Endothelial cell of umbilical vein (primary cell): ENCODE results near the gene PLA2G15. TPM values are rescaled to one million over a fixed set of nuclear protein-coding genes. Genes with fewer than 3 reads are reported as not detected.
A peak's percentile ranks its signal among the peaks of the same experiment; 100 is the strongest.

Experiments used
- Bru-seq: library from RNA; stranded (reverse); fragments of 400-500 nt; gene quantifications from one replicate; lab custom pipeline; 2021; lab: Mats Ljungman, UMichigan
- BruChase-seq, 2 experiments: library from RNA; stranded (reverse); fragments of 400-500 nt; gene quantifications; one replicate each; lab custom pipeline; 2021; lab: Mats Ljungman, UMichigan
- BruUV-seq: library from RNA; stranded (reverse); fragments of 400-500 nt; replicated peaks from 2 replicates; lab custom pipeline; 2021; lab: Mats Ljungman, UMichigan
- CTCF ChIA-PET: fragments of 300-600, 350-600 bp; sonication (Branson Sonifier 250); formaldehyde crosslinking; loops from one replicate; lab custom pipeline; 2021; ENCODE audit warnings: antibody characterized with exemption, inconsistent platforms; lab: Charles Lee
- POLR2A ChIA-PET: fragments of 300-600, 350-600 bp; sonication (Branson Sonifier 250); formaldehyde crosslinking; loops from one replicate; lab custom pipeline; 2021; ENCODE audit warnings: antibody characterized with exemption, inconsistent platforms; lab: Charles Lee
- DNase-seq: peaks from one replicate; pipeline ENCODE4 v3.0.0-alpha.2; 2011; ENCODE audit warnings: low read depth, low spot score
- FAIRE-seq: peaks from 2 replicates; lab custom pipeline; 2011; peaks lifted over from hg19 to GRCh38; lab: Jason Lieb, UNC
- H2AFZ ChIP-seq: 2 replicates; pipeline ENCODE4 v1.6.0; 2012; ENCODE audit warnings: low read depth, low read length, control low read depth, inconsistent platforms
- H3K27ac ChIP-seq: 2 replicates; pipeline ENCODE4 v1.5.1; 2011; ENCODE audit warnings: low read depth, mild to moderate bottlenecking, control low read depth, low read length, moderate library complexity; ENCODE audit not compliant: insufficient read depth
- H3K27me3 ChIP-seq, 2 experiments: 2 replicates each; pipeline versions ENCODE4 v1.6.0 to v1.6.1; 2011; ENCODE audit warnings: low read length in 2 of 2, mixed read lengths in 1 of 2; ENCODE audit not compliant: control insufficient read depth in 2 of 2, insufficient read depth in 2 of 2
- H3K36me3 ChIP-seq, 2 experiments: 2 replicates in 1 of 2; 3 replicates in 1 of 2; pipeline ENCODE4 v1.5.1; 2011; ENCODE audit warnings: low read length in 2 of 2, mild to moderate bottlenecking in 1 of 2, moderate library complexity in 1 of 2; ENCODE audit not compliant: control insufficient read depth in 2 of 2, insufficient read depth in 2 of 2; ENCODE audit errors: extremely low read depth in 1 of 2
- H3K4me1 ChIP-seq: 3 replicates; pipeline ENCODE4 v1.5.1; 2011; ENCODE audit warnings: mild to moderate bottlenecking, low read length; ENCODE audit not compliant: control insufficient read depth, insufficient read depth; ENCODE audit errors: extremely low read depth
- H3K4me2 ChIP-seq: 2 replicates; pipeline ENCODE4 v1.6.1; 2011; ENCODE audit warnings: low read length, control low read depth, mixed read lengths; ENCODE audit not compliant: insufficient read depth
- H3K4me3 ChIP-seq, 3 experiments: fragments of 200-600 bp in 1 of 3; sonication (generic), shearing (Covaris generic) in 1 of 3; replicated peaks in 1 of 3; 2 replicates each; pipeline ENCODE4 v1.5.1; 2011 to 2016; ENCODE audit warnings: control low read depth in 3 of 3, low read length in 3 of 3, mild to moderate bottlenecking in 2 of 3, inconsistent platforms in 1 of 3, low read depth in 1 of 3, moderate library complexity in 1 of 3; ENCODE audit not compliant: insufficient read depth in 1 of 3
- H3K79me2 ChIP-seq: 2 replicates; pipeline ENCODE4 v1.6.0; 2012; ENCODE audit warnings: low read length, inconsistent platforms; ENCODE audit not compliant: control insufficient read depth, insufficient read depth
- H3K9ac ChIP-seq: replicated peaks from 2 replicates; pipeline ENCODE3; 2011; ENCODE audit warnings: low read length, control low read depth; ENCODE audit not compliant: insufficient read depth; ENCODE audit errors: extremely low read depth
- H3K9me1 ChIP-seq: replicated peaks from 3 replicates; pipeline ENCODE4 v1.6.0; 2011; ENCODE audit warnings: mild to moderate bottlenecking, low read length; ENCODE audit not compliant: control insufficient read depth, insufficient read depth; ENCODE audit errors: extremely low read depth
- H3K9me3 ChIP-seq: replicated peaks from 2 replicates; pipeline ENCODE4 v1.5.1; 2012; ENCODE audit warnings: low read length, inconsistent platforms; ENCODE audit not compliant: control insufficient read depth, insufficient read depth
- H4K20me1 ChIP-seq: replicated peaks from 2 replicates; pipeline ENCODE3; 2011; ENCODE audit warnings: mild to moderate bottlenecking, low read length; ENCODE audit not compliant: control insufficient read depth, insufficient read depth; ENCODE audit errors: extremely low read depth
- GATA2 ChIP-seq: IDR thresholded peaks from 2 replicates; pipeline ENCODE4 v1.7.0; 2011; ENCODE audit warnings: low read depth, mild to moderate bottlenecking, moderate library complexity, mixed read lengths, low read length; ENCODE audit not compliant: insufficient read length, insufficient read depth
- MYC ChIP-seq: IDR thresholded peaks from one replicate; pipeline ENCODE4 v1.6.1; 2011; ENCODE audit warnings: mild to moderate bottlenecking, low read depth, low read length
- POLR2A ChIP-seq: IDR thresholded peaks from 2 replicates; pipeline ENCODE4 v1.6.1; 2012; ENCODE audit warnings: low read depth, mild to moderate bottlenecking, control low read depth, low read length
- POLR2AphosphoS5 ChIP-seq: IDR thresholded peaks from 2 replicates; pipeline ENCODE4 v1.6.1; 2012; ENCODE audit warnings: low read depth, mild to moderate bottlenecking, control low read depth, low read length, moderate library complexity; ENCODE audit not compliant: insufficient read depth
- dilution Hi-C: fragments of 300-500 bp; cut with MboI; formaldehyde crosslinking; loops from one replicate; pipeline ENCODE4 v1.15.0; 2019; ENCODE audit warnings: low sequenced_read_pairs; ENCODE audit not compliant: extremely low pct_ligation_motif_present
- intact Hi-C: fragments of 100-400 bp; cut with micrococcal nuclease; formaldehyde crosslinking; loops from one replicate; pipeline ENCODE4 v1.10.0; 2022
- long read RNA-seq: library from polyadenylated mRNA; stranded (forward); transcript quantifications from one replicate; pipeline ENCODE4 v2.0.0, GENCODE V29; 2021
- polyA minus RNA-seq, 3 experiments: library from RNA; depleted of rRNA, polyadenylated mRNA; stranded (reverse); fragments of >200 nt; gene quantifications; 1 replicate in 1 of 3; 2 replicates in 2 of 3; pipeline ENCODE4 v1.2.3, GENCODE V29; 2011
- polyA plus RNA-seq, 4 experiments: library from polyadenylated mRNA; depleted of rRNA in 3 of 4; stranded (reverse) in 3 of 4; unstranded in 1 of 4; fragments of >200 nt; gene quantifications; 2 replicates each; pipeline versions ENCODE4 v1.2.1 to v1.2.3, GENCODE V29; 2011 to 2012; ENCODE audit warnings: missing spikeins in 1 of 4
- total RNA-seq: library from RNA; stranded (reverse); gene quantifications from 2 replicates; pipeline ENCODE4 v1.2.3, GENCODE V29; 2021

PLA2G15 gene, protein sequence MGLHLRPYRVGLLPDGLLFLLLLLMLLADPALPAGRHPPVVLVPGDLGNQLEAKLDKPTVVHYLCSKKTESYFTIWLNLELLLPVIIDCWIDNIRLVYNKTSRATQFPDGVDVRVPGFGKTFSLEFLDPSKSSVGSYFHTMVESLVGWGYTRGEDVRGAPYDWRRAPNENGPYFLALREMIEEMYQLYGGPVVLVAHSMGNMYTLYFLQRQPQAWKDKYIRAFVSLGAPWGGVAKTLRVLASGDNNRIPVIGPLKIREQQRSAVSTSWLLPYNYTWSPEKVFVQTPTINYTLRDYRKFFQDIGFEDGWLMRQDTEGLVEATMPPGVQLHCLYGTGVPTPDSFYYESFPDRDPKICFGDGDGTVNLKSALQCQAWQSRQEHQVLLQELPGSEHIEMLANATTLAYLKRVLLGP
- total RNA-seq, result 24.0 and 24.3 TPM in 2 replicates
- polyA plus RNA-seq, result 41.8 and 45.4 TPM in 2 replicates
- polyA plus RNA-seq (2011; cell fraction: cytosol; rRNA removed), result 21.1 and 23.7 TPM in 2 replicates
- polyA plus RNA-seq (2011; cell fraction: nucleus; rRNA removed), result 20.0 and 20.8 TPM in 2 replicates
- 25.3 and 38.2 TPM in 2 replicates for polyA plus RNA-seq (2012)
- polyA minus RNA-seq, result 28.4 and 36.6 TPM in 2 replicates
- polyA minus RNA-seq (2011; cell fraction: cytosol; rRNA and poly(A)+ RNA removed), result 6.1 TPM
- polyA minus RNA-seq (2011; cell fraction: nucleus; rRNA and poly(A)+ RNA removed), result 8.0 and 8.3 TPM in 2 replicates
- Bru-seq, nascent RNA, result percentile 50 among the genes with signal in this experiment
- percentile 66 among the genes with signal in this experiment for BruChase-seq, experiment 1, labeled RNA remaining after a 6-hour chase
- BruChase-seq, experiment 2, labeled RNA remaining after a 2-hour chase, result percentile 61 among the genes with signal in this experiment
- long read RNA-seq, transcript PLA2G15-209 (6 exons, 1,203 nt), result minor isoform, 6 of 71 reads
- long read RNA-seq, transcript PLA2G15-201 (6 exons, 2,727 nt), result major isoform, 51 of 71 reads
- long read RNA-seq, partial matches to known transcripts, result 0 of 71 reads
- long read RNA-seq, other reads (novel, unspliced or antisense), result 12 of 71 reads

- no peaks in the 10 kb centered on the region for H3K9me1 ChIP-seq
- peak within 1 kb of the TSS; percentile 97 for H2AFZ ChIP-seq
- peak; percentile 71 for FAIRE-seq
- H3K4me1 ChIP-seq, result peaks cover 9% of the 10 kb centered on the region
- H4K20me1 ChIP-seq, result no peaks in the 10 kb centered on the region
- BruUV-seq, result TSS peak; percentile 46
- peak within 1 kb of the TSS; percentile 65 for H3K9ac ChIP-seq
- POLR2A ChIA-PET, result interaction anchor here (0.6 to 1.5 kb wide), 2 partner anchors 19 to 117 kb away, joined by 3 to 11 read pairs; partner anchors contain the start of gene SLC7A6
- no peaks in the 10 kb centered on the region for H3K36me3 ChIP-seq
- TF ChIP-seq GATA2, result no peak
- no peak for TF ChIP-seq MYC
- peak; percentile 80 for TF ChIP-seq POLR2AphosphoS5
- peak; percentile 78 for TF ChIP-seq POLR2A
- DNase-seq, result peak; percentile 93
- no peaks in the 10 kb centered on the region for H3K9me3 ChIP-seq
- H3K27me3 ChIP-seq, result no peaks in the 10 kb centered on the region
- intact Hi-C loops, result loop anchor here (2.0 kb wide), 1 partner anchor 20 kb away; the partner anchor contains the start of gene SLC7A6
- H3K4me2 ChIP-seq, result peak within 1 kb of the TSS; percentile 71
- H3K79me2 ChIP-seq, result no peaks in the 10 kb centered on the region
- peak within 1 kb of the TSS; percentile 85 to 98 (median 90) for H3K4me3 ChIP-seq
- dilution Hi-C loops, result no loop called here
- CTCF ChIA-PET, result interaction anchor here (0.8 to 2.3 kb wide), 8 partner anchors 14 to 140 kb away, joined by 3 to 11 read pairs (median 3); partner anchors contain the start of genes PRMT7, SLC7A6 and SLC7A6OS
- no peak within 1 kb of the TSS for H3K27ac ChIP-seq
Measured at GRCh38 chr16:68244903-68245853, at the start of gene PLA2G15. PLA2G15 (plus strand) TSS chr16:68245373; CDS start chr16:68245427, 54 bp downstream.
